ENCODE results near the gene KRTAP21-1.

KRTAP21-1 gene

GRCh38 chr21:30726726-30727125 lies 28.5 kb downstream of the KRTAP21-1 start:
- no peak for TF ChIP-seq POLR2AphosphoS5 (IDR thresholded peaks at IDR 0.05; ENCODE audit: low read depth, low read length)
- no peak for TF ChIP-seq PAX5 (IDR thresholded peaks at IDR 0.05; ENCODE audit: insufficient read depth, low read length, severe bottlenecking)
- TF ChIP-seq POU2F2 (IDR thresholded peaks at IDR 0.05; ENCODE audit: low read depth, low read length) = no peak
- TF ChIP-seq TAF1 (IDR thresholded peaks at IDR 0.05; ENCODE audit: low read depth, low read length) = no peak
- no peak for TF ChIP-seq SPI1 (IDR thresholded peaks at IDR 0.05; ENCODE audit: low read depth, low read length)
- no peak for TF ChIP-seq POLR2A (IDR thresholded peaks at IDR 0.05; ENCODE audit: low read depth, low read length)
- DNase-seq (ENCODE audit: insufficient read length, low spot score) (no peak), FAIRE-seq (no peak)

GRCh38 chr21:30719401-30719800 lies 35.8 kb downstream of the KRTAP21-1 start:
- FAIRE-seq = no peak

DNA sequence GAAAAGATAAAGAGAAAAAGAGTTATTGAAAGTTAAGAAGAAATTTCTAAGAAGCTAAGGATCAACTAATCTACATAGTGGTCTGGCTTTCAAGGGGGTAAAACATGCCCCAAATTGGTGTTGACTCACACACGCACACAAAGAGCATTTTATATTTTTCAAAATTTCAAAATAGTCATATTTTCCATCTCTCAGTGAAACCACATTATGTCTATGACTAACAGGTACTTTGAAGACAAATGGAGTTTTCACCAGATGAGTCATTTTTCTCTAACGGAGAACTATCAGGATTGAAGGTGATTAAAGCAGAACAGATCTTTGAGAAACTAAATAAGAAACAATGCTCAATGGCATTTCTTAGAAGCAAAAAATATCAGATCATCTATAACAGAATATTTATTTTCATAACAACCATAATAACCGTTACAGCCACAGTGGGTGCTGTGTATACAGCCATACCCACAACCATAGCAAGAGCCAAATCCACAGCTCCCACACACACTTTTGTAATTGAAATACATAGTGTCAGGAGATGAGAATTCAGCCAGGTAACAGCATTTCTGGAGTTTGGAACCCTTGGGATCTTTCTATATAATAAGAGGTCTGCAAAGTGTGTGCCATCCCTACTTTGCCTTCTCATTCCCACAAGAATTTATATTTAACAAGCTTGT lies 36.9 kb downstream of the KRTAP21-1 start, which contains the start of gene KRTAP21-3:
Gene KRTAP21-3 (minus strand): TSS at position 539 of the 671 bp plus-strand sequence. CDS start 18 bp downstream, at position 521.
- FAIRE-seq (no peak), DNase-seq (ENCODE audit: insufficient read length, low spot score) (no peak)
- TF ChIP-seq POLR2A (IDR thresholded peaks at IDR 0.05; ENCODE audit: low read depth, low read length) (no peak), PAX5 (IDR thresholded peaks at IDR 0.05; ENCODE audit: insufficient read depth, low read length, severe bottlenecking) (no peak), POLR2AphosphoS5 (IDR thresholded peaks at IDR 0.05; ENCODE audit: low read depth, low read length) (no peak), SPI1 (IDR thresholded peaks at IDR 0.05; ENCODE audit: low read depth, low read length) (no peak), POU2F2 (IDR thresholded peaks at IDR 0.05; ENCODE audit: low read depth, low read length) (no peak), TAF1 (IDR thresholded peaks at IDR 0.05; ENCODE audit: low read depth, low read length) (no peak)

More at GRCh38 chr21:30719401-30719800, 35.8 kb downstream of the KRTAP21-1 start:
- TF ChIP-seq POLR2AphosphoS5 (IDR thresholded peaks at IDR 0.05; ENCODE audit: low read depth, low read length) = no peak
- TF ChIP-seq TAF1 (IDR thresholded peaks at IDR 0.05; ENCODE audit: low read depth, low read length) = no peak
- no peak for TF ChIP-seq SPI1 (IDR thresholded peaks at IDR 0.05; ENCODE audit: low read depth, low read length)
- TF ChIP-seq PAX5 (IDR thresholded peaks at IDR 0.05; ENCODE audit: insufficient read depth, low read length, severe bottlenecking) = no peak
- no peak for TF ChIP-seq POU2F2 (IDR thresholded peaks at IDR 0.05; ENCODE audit: low read depth, low read length)
- no peak for TF ChIP-seq POLR2A (IDR thresholded peaks at IDR 0.05; ENCODE audit: low read depth, low read length)
- DNase-seq (ENCODE audit: insufficient read length, low spot score) = no peak

DNA sequence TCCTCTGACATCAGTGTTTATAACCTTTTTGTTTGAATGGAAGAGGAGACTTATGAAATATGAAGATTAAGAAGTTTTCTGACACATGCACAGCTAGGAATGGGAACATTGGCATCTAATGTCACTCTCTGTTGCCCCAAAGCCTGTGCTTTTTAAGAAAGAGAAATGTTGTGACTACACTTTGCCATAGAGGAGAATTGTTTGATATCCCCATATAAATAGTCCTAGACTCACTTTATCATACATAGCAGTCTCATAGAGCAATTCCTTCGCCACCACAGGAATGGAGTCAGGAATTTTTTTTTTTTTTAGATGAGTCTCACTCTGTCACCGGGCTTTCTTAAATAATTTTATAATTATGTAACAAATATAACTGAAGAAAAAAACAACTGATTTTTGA lies 38.1 kb downstream of the KRTAP21-1 start:
- DNase-seq (ENCODE audit: insufficient read length, low spot score) (no peak), FAIRE-seq (no peak)
- TF ChIP-seq SPI1 (IDR thresholded peaks at IDR 0.05; ENCODE audit: low read depth, low read length) = no peak
- TF ChIP-seq POLR2A (IDR thresholded peaks at IDR 0.05; ENCODE audit: low read depth, low read length) = no peak
- TF ChIP-seq POLR2AphosphoS5 (IDR thresholded peaks at IDR 0.05; ENCODE audit: low read depth, low read length) = no peak
- TF ChIP-seq POU2F2 (IDR thresholded peaks at IDR 0.05; ENCODE audit: low read depth, low read length) = no peak
- no peak for TF ChIP-seq TAF1 (IDR thresholded peaks at IDR 0.05; ENCODE audit: low read depth, low read length)
- TF ChIP-seq PAX5 (IDR thresholded peaks at IDR 0.05; ENCODE audit: insufficient read depth, low read length, severe bottlenecking) = no peak

DNA sequence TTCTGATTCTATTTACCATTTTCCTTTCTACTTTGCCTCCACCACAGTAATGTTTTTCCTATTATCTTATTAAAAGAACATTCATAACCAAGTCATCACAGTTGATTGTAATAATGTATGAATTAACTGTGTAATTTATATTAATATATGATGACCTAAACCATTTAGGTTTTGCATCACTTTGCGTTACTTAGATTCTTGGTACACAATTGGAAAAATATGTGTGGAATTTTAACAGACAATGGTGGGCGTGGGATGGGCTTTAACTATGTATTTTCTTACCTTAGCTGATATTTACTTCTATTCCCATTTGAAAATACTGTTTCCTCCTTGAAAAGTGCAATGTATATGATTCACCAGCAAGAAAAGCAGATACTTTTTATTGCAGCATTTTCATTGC lies 40.3 kb downstream of the KRTAP21-1 start:
- no peak for DNase-seq (ENCODE audit: insufficient read length, low spot score)
- TF ChIP-seq TAF1 (IDR thresholded peaks at IDR 0.05; ENCODE audit: low read depth, low read length) = no peak
- TF ChIP-seq POLR2AphosphoS5 (IDR thresholded peaks at IDR 0.05; ENCODE audit: low read depth, low read length) = no peak
- TF ChIP-seq POU2F2 (IDR thresholded peaks at IDR 0.05; ENCODE audit: low read depth, low read length) = no peak
- TF ChIP-seq SPI1 (IDR thresholded peaks at IDR 0.05; ENCODE audit: low read depth, low read length) = no peak
- TF ChIP-seq PAX5 (IDR thresholded peaks at IDR 0.05; ENCODE audit: insufficient read depth, low read length, severe bottlenecking) = no peak
- no peak for TF ChIP-seq POLR2A (IDR thresholded peaks at IDR 0.05; ENCODE audit: low read depth, low read length)

GRCh38 chr21:30714456-30714855 lies 40.8 kb downstream of the KRTAP21-1 start:
- TF ChIP-seq POLR2AphosphoS5 (IDR thresholded peaks at IDR 0.05; ENCODE audit: low read depth, low read length) (no peak), SPI1 (IDR thresholded peaks at IDR 0.05; ENCODE audit: low read depth, low read length) (no peak), POU2F2 (IDR thresholded peaks at IDR 0.05; ENCODE audit: low read depth, low read length) (no peak), POLR2A (IDR thresholded peaks at IDR 0.05; ENCODE audit: low read depth, low read length) (no peak), PAX5 (IDR thresholded peaks at IDR 0.05; ENCODE audit: insufficient read depth, low read length, severe bottlenecking) (no peak), TAF1 (IDR thresholded peaks at IDR 0.05; ENCODE audit: low read depth, low read length) (no peak)
- DNase-seq (ENCODE audit: insufficient read length, low spot score) (no peak), FAIRE-seq (no peak)

More for the DNA sequence above, 40.3 kb downstream of the KRTAP21-1 start:
- FAIRE-seq = no peak

DNA sequence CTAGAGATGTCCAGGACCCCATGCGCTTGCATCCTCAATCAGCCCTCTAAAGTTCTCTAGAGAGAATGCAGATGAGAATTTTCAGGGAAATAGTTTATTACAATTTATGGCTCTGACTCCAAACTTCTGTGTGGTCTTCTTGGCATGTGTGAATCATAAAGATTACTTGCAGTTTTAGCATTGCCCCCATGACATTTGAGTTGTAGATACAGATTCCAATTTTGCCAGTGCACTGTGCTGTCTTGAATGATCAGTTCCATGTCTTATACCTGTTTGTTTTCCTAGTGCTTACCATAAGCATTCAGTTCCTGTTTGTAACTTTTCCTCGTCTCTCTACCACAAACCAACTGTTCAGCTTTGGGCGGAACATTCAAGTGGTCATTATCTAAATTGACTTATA lies 41.5 kb downstream of the KRTAP21-1 start:
- no peak for FAIRE-seq

GRCh38 chr21:30710499-30710898 lies 44.7 kb downstream of the KRTAP21-1 start:
- DNase-seq (ENCODE audit: insufficient read length, low spot score) = no peak
- no peak for TF ChIP-seq POLR2AphosphoS5 (IDR thresholded peaks at IDR 0.05; ENCODE audit: low read depth, low read length)
- no peak for FAIRE-seq

More for the DNA sequence above, 41.5 kb downstream of the KRTAP21-1 start:
- TF ChIP-seq SPI1 (IDR thresholded peaks at IDR 0.05; ENCODE audit: low read depth, low read length) (no peak), PAX5 (IDR thresholded peaks at IDR 0.05; ENCODE audit: insufficient read depth, low read length, severe bottlenecking) (no peak), TAF1 (IDR thresholded peaks at IDR 0.05; ENCODE audit: low read depth, low read length) (no peak), POU2F2 (IDR thresholded peaks at IDR 0.05; ENCODE audit: low read depth, low read length) (no peak), POLR2A (IDR thresholded peaks at IDR 0.05; ENCODE audit: low read depth, low read length) (no peak), POLR2AphosphoS5 (IDR thresholded peaks at IDR 0.05; ENCODE audit: low read depth, low read length) (no peak)
- DNase-seq (ENCODE audit: insufficient read length, low spot score) = no peak

- TF ChIP-seq PAX5 (IDR thresholded peaks at IDR 0.05; ENCODE audit: insufficient read depth, low read length, severe bottlenecking) (no peak), TAF1 (IDR thresholded peaks at IDR 0.05; ENCODE audit: low read depth, low read length) (no peak), POU2F2 (IDR thresholded peaks at IDR 0.05; ENCODE audit: low read depth, low read length) (no peak), POLR2A (IDR thresholded peaks at IDR 0.05; ENCODE audit: low read depth, low read length) (no peak), POLR2AphosphoS5 (IDR thresholded peaks at IDR 0.05; ENCODE audit: low read depth, low read length) (no peak), SPI1 (IDR thresholded peaks at IDR 0.05; ENCODE audit: low read depth, low read length) (no peak)
- FAIRE-seq = peak; percentile 28
These were observed 47.8 kb downstream of the KRTAP21-1 start for GRCh38 chr21:30707409-30707808.

More at GRCh38 chr21:30707409-30707808, 47.8 kb downstream of the KRTAP21-1 start:
- DNase-seq (ENCODE audit: insufficient read length, low spot score) = no peak

Measured in GM12891 (cell line).